ENCODE measurements around the gene ASCL1. TPM values are rescaled to one million over a fixed set of nuclear protein-coding genes. Genes with fewer than 3 reads are reported as not detected.

Gene ASCL1
- total and polyA plus RNA-seq, 10 of the 15 experiments (the other 5 are each of a cell fraction or from before 2014, with no cell fraction given) = 10.6 to 61.1 (median 20.5) TPM

- ChIA-PET CTCF (no interaction called here), RAD21 (ENCODE audit: unreplicated experiment) (no interaction called here), POLR2A (interaction anchor here (1.0 kb wide), 1 partner anchor 138 kb away, joined by 4 read pairs; no protein-coding TSS in a partner anchor), SMC1A (ENCODE audit: uncharacterized antibody, unreplicated experiment) (interaction anchor here (0.9 to 1.5 kb wide), 2 partner anchors 27 to 138 kb away, joined by 4 read pairs; no protein-coding TSS in a partner anchor)
- Histone ChIP-seq H2AFZ (ENCODE audit: control insufficient read depth, low read depth, low read length) (peak overlapping the region; percentile 24), H3K9ac (ENCODE audit: control insufficient read depth, insufficient read depth, low read length) (no peak overlapping the region), H4K20me1 (ENCODE audit: control insufficient read depth, insufficient read depth) (no peaks in the 10 kb centered on the region), H3K79me2 (ENCODE audit: control insufficient read depth, insufficient read depth, low read length) (no peaks in the 10 kb centered on the region), H3K4me1 (ENCODE audit: control insufficient read depth, insufficient read depth, low read length) (no peaks in the 10 kb centered on the region; the same call in 1 of the 2 replicates), H3K4me2 (ENCODE audit: control insufficient read depth, insufficient read depth) (peak overlapping the region; percentile 77), H3K4me3 (0 out of 2 replicates have a peak overlapping the region, but pooled peaks have one; percentile 21), H3K27me3 (replicated peaks in 1 of 2; ENCODE audit: control insufficient read depth in 2 of 2, insufficient read depth in 2 of 2, low read length in 1 of 2) (peaks cover 0 to 22% of the 10 kb centered on the region in 2 experiments; a peak in 2 of 4 replicates), H3K9me3 (replicated peaks; ENCODE audit: control insufficient read depth, insufficient read depth, low read length) (peaks cover 8% of the 10 kb centered on the region), H3K36me3 (ENCODE audit: control insufficient read depth in 2 of 2, insufficient read depth in 2 of 2, low read length in 1 of 2) (no peaks in the 10 kb centered on the region), H3K27ac (ENCODE audit: control insufficient read depth, insufficient read depth) (no peak overlapping the region)
- FAIRE-seq (no peak), DNase-seq (ENCODE audit: low read depth, low spot score) (no peak), ATAC-seq (peak; percentile 9; the same call in 1 of the 3 replicates)
- intact Hi-C loops (cut with micrococcal nuclease; ENCODE audit: unreplicated experiment) = no loop called here
- no TSS peak for BruUV-seq (replicated peaks)
- in situ Hi-C loops (cut with MboI) = no loop called here
- TF ChIP-seq MTA2 (IDR thresholded peaks at IDR 0.05; ENCODE audit: low read depth) (no peak), SMAD5 (IDR thresholded peaks at IDR 0.05; ENCODE audit: low read depth) (no peak), SIX5 (IDR thresholded peaks at IDR 0.05; ENCODE audit: low read depth, low read length, severe bottlenecking) (no peak), SKIL (IDR thresholded peaks at IDR 0.05; ENCODE audit: low read depth, poor library complexity, severe bottlenecking) (no peak), HDGF (IDR thresholded peaks at IDR 0.05) (peak; percentile 64; the same call in 1 of the 2 replicates), STAT3 (IDR thresholded peaks at IDR 0.05; ENCODE audit: low read depth, low read length) (no peak), SPI1 (IDR thresholded peaks at IDR 0.05; ENCODE audit: borderline replicate concordance, insufficient read depth, low read depth, low read length) (0 out of 2 replicates have a peak, but pooled peaks have one; percentile 1), PKNOX1 (IDR thresholded peaks at IDR 0.05) (peak; percentile 18; the same call in 1 of the 2 replicates), ZNF687 (IDR thresholded peaks at IDR 0.05) (peak; percentile 43; the same call in 1 of the 2 replicates)
- WGBS (ENCODE audit: insufficient coverage, insufficient replicate concordance, low lambda C conversion rate, missing lambda C conversion rate) = 10% methylated on average over 19 of the region's 21 CpGs
Observed at GRCh38 chr12:102964872-102965271, 7.4 kb downstream of the ASCL1 start.
